ENCODE measurements around the gene CDC25A. TPM values are rescaled to one million over a fixed set of nuclear protein-coding genes. Genes with fewer than 3 reads are reported as not detected.

The CDC25A gene
- total and polyA plus RNA-seq, 2 experiments from 2014 or later: 17.7 to 126 TPM

- no peak for TF ChIP-seq ZNF462 (CRISPR knock-in tag; IDR thresholded peaks at IDR 0.05)
Observed at GRCh38 chr3:48143992-48144391, 44.2 kb downstream of the CDC25A start (continued).

GRCh38 chr3:48143567-48143966 is 44.6 kb downstream of the CDC25A start:
- TF ChIP-seq ETS1 (IDR thresholded peaks at IDR 0.05): no peak
- Mint-ChIP-seq H3K4me3 (no peak overlapping the region), H3K36me3 (ENCODE audit: low read depth) (no peaks in the 10 kb centered on the region), H3K27me3 (ENCODE audit: insufficient read depth, low read depth, poor library complexity) (peaks cover 7% of the 10 kb centered on the region), H3K4me1 (peaks cover 9% of the 10 kb centered on the region), H3K27ac (no peak overlapping the region), H3K9me3 (no peaks in the 10 kb centered on the region)
- 0 out of 2 replicates have a peak, but pooled peaks cover 4% of the 10 kb centered on the region for H3F3A ChIP-seq (replicated peaks; ENCODE audit: low read depth)
- no peak for ATAC-seq
- H3K27ac ChIP-seq (ENCODE audit: low read depth): no peak overlapping the region
- no peak for DNase-seq (ENCODE audit: low spot score)
- no peaks in the 10 kb centered on the region for H3K4me1 ChIP-seq (ENCODE audit: insufficient read depth)
- H4K20me1 ChIP-seq (replicated peaks; ENCODE audit: insufficient read depth): no peaks in the 10 kb centered on the region
- H3K36me3 ChIP-seq (ENCODE audit: insufficient read depth): no peaks in the 10 kb centered on the region
- H2AFZ ChIP-seq: peak overlapping the region; percentile 28; the same call in 1 of the 2 replicates
- no peaks in the 10 kb centered on the region for H3K9me2 ChIP-seq (ENCODE audit: insufficient read depth)
- no peaks in the 10 kb centered on the region for H3K27me3 ChIP-seq (ENCODE audit: insufficient read depth)
- H3K4me3 ChIP-seq: no peak overlapping the region
- H3K4me2 ChIP-seq: no peak overlapping the region
- no peaks in the 10 kb centered on the region for H3K79me2 ChIP-seq (replicated peaks; ENCODE audit: insufficient read depth)

Data from GM23338 (cell line).